Heart left ventricle (tissue), 13 donors: ENCODE measurements around the gene STXBP5L.

Experiments used
- POLR2A ChIP-seq, 2 donors: fragments of 450-650 bp; IDR thresholded peaks; one replicate each; pipeline ENCODE4 v1.6.1; 2017; ENCODE audit warnings: antibody characterized with exemption in 2 of 2, mild to moderate bottlenecking in 2 of 2, moderate library complexity in 2 of 2
- TF ChIP-seq, protein P1 (sequence below), 12 donors: fragments of 200-600 bp; sonication (generic) in 4 of 12; IDR thresholded peaks; one replicate each; pipeline versions ENCODE4 v1.5.0 to v1.8.0; 2018 to 2022; ENCODE audit warnings: antibody characterized with exemption in 12 of 12, mild to moderate bottlenecking in 5 of 12
- donor health status: ischemic (EF 13 %, LVEDD 7.1; RV severe dilation, severe dysfunction).
- donor health status: DM: no; HTN: yes; CAD: no.
- donor health status: DM: no; HTN: no; CAD: no.
- donor health status: ischemic (EF 25% LVEDD 6.9; RV normal size, moderate dysfunction).
- donor health status: ischemic (EF 25% LVEDD 5.7; RV mildly dilated, moderate dysfunction).
- donor health status: ischemic (EF 35%, LVEDD 5.7; RV mildly dilated, moderate dysfunction).
- donor health status: nonischemic (EF 11% LVEDD 7.7; RV severe dilation, severe dysfunction).
- donor health status: DM: yes; HTN: yes; CAD: no.
- donor health status: PGD.
- donor health status: ischemic (EF 29% LVEDD 5.4; RV normal size, mild dysfunction).
- donor health status: nonischemic (EF 23%, LVEDD 6.1; RV moderate dilation, normal function).

GRCh38 chr3:121436074-121436473 lies 528.1 kb downstream of the STXBP5L start:
- TF ChIP-seq, protein P1, sequence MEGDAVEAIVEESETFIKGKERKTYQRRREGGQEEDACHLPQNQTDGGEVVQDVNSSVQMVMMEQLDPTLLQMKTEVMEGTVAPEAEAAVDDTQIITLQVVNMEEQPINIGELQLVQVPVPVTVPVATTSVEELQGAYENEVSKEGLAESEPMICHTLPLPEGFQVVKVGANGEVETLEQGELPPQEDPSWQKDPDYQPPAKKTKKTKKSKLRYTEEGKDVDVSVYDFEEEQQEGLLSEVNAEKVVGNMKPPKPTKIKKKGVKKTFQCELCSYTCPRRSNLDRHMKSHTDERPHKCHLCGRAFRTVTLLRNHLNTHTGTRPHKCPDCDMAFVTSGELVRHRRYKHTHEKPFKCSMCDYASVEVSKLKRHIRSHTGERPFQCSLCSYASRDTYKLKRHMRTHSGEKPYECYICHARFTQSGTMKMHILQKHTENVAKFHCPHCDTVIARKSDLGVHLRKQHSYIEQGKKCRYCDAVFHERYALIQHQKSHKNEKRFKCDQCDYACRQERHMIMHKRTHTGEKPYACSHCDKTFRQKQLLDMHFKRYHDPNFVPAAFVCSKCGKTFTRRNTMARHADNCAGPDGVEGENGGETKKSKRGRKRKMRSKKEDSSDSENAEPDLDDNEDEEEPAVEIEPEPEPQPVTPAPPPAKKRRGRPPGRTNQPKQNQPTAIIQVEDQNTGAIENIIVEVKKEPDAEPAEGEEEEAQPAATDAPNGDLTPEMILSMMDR (IDR thresholded peaks at IDR 0.05) = no peak
- no peak for TF ChIP-seq POLR2A (IDR thresholded peaks at IDR 0.05)
